NCI-H146 treated with DMSO at 0.1 percent for 48 hours (cell line): ENCODE results near the gene GNAT1.
"Not testable (repeated sequence)": the region's sequence is repeated elsewhere in the genome, so short reads cannot be mapped to it uniquely, and the experiment has no call there.

Experiments used
- DNase-seq: peaks from one replicate; lab custom pipeline; 2025; ENCODE audit not compliant: unreplicated experiment; lab: John Stamatoyannopoulos, UW

Gene GNAT1

GRCh38 chr3:50237754-50238548 lies 46.5 kb downstream of the GNAT1 start:
- peak; percentile 29 for DNase-seq

GRCh38 chr3:50238549-50239026 lies 47.2 kb downstream of the GNAT1 start:
- DNase-seq: no peak

GRCh38 chr3:50239649-50240048 lies 48.2 kb downstream of the GNAT1 start:
- no peak for DNase-seq

- peak; percentile 32 for DNase-seq
Observed at GRCh38 chr3:50241163-50241562, 49.8 kb downstream of the GNAT1 start.

GRCh38 chr3:50241713-50242380 lies 50.4 kb downstream of the GNAT1 start:
- no peak for DNase-seq

GRCh38 chr3:50242381-50242770 lies 51.0 kb downstream of the GNAT1 start:
- DNase-seq: no peak

GRCh38 chr3:50242851-50243542 lies 51.6 kb downstream of the GNAT1 start:
- no peak for DNase-seq

GRCh38 chr3:50243543-50243895 lies 52.1 kb downstream of the GNAT1 start:
- no peak for DNase-seq

GRCh38 chr3:50244813-50245212 lies 53.4 kb downstream of the GNAT1 start:
- DNase-seq: not testable (repeated sequence)

GRCh38 chr3:50245251-50245745 lies 53.9 kb downstream of the GNAT1 start:
- DNase-seq: no peak

- peak; percentile 51 for DNase-seq
Observed at GRCh38 chr3:50245831-50246516, 54.6 kb downstream of the GNAT1 start.

GRCh38 chr3:50246517-50246954 lies 55.1 kb downstream of the GNAT1 start:
- DNase-seq: no peak
